IPS DF 19.7 (cell line): Measurements from ENCODE around the gene RBBP8NL.

Experiments used
- DNase-seq: peaks from one replicate; pipeline ENCODE4 v3.0.0-alpha.2; 2013; ENCODE audit warnings: low read depth, low spot score

RBBP8NL gene

DNA sequence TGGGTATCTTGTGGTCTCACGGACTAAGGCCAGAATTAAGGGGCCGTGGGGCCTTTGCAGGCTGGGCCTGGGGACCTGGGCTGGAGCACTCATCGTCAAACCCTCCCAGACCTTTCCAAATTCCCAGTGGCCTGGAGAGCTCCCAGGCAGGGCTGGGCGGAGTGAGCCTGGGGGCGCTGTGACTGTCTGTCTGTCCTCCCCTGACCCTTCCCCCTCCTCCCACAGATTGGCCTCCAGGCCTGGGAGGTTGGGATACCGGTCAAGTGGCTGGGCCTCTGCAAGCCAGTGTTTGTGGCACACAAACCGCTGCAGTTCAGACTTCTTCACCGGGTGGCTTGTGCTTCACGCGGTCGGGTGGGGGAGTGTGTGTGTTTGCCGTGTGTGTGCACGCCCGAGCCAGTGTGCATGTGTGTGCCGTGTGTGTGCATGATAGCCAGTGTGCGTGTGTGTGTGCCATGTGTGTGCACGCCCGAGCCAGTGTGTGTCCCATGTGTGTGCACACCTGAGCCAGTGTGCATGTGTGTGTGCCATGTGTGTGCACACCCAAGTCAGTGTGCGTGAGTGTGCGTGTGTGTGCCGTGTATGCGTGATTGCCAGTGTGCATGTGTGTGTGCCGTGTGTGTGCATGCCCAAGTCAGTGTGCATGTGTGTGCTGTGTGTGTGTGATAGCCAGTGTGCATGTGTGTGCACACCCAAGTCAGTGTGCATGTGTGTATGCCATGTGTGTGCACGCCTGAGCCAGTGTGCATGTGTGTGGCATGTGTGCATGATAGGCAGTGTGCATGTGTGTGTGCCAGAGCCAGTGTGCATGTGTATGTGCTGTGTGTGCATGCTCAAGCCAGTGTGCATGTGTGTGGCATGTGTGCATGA lies 6.3 kb downstream of the RBBP8NL start:
- no peak for DNase-seq

DNA sequence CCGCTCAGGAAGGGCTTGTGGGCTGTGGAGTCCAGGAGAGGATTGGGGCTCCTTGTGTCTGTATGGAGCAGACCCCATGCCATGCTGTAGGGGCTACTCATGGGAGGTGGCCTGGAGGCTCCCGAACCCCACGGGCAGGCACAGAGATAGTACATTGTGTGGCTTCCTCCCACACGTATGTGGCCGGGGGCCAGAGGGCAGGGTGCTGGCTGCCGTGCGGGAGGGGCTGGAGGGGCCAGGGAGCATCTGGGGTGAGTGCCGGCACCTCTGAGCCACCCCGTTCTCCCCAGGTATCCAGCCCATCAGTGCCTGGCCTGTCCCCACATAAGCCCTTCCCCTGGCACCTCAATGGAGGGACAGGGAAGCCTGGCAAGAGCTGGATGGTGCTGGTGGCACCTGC lies 7.6 kb downstream of the RBBP8NL start:
- DNase-seq: no peak

DNA sequence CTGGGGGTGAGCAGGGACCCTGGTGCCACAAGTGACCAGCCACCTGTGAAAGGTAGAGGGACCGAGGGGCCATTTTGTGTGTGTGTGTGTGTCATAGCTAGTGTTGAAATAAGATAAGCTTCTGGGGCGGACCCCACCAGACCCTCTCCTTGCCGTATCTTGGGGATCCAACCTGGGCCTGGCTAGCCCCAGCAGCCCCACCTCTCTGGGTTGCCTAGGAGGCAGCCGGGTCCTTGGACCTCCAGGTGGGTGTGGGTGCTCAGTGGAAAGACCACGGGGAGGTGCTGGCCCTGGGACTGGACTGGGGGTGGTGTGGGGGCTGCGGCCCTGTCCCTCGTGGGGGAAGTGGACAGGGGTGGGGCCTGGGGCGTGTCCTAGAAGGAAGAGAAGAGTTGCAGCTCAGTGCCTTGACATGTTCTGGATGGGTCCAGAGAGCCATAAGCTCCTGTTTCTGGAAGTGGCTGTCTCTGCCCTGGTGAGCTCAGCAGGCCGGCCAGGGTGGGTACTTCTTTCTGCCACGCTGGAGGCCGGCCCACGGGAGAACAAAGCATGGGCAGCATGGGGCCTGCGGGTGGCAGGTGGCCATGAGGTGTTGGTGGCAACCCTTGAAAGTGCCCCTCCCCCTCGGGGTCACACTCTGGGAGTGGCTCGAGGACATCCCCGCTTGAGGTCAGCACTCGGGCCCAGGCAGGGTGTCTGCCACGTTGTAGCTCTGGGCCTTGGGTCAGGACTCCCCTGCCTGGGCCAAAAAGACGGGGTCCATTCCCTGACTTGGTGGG lies 8.4 kb downstream of the RBBP8NL start:
- no peak for DNase-seq

- DNase-seq: no peak
These were observed 9.2 kb downstream of the RBBP8NL start for GRCh38 chr20:62417981-62418708.

- no peak for DNase-seq
These were observed 10.4 kb downstream of the RBBP8NL start for GRCh38 chr20:62416651-62417637.

GRCh38 chr20:62415354-62416111 lies 11.8 kb downstream of the RBBP8NL start:
- DNase-seq: no peak

DNA sequence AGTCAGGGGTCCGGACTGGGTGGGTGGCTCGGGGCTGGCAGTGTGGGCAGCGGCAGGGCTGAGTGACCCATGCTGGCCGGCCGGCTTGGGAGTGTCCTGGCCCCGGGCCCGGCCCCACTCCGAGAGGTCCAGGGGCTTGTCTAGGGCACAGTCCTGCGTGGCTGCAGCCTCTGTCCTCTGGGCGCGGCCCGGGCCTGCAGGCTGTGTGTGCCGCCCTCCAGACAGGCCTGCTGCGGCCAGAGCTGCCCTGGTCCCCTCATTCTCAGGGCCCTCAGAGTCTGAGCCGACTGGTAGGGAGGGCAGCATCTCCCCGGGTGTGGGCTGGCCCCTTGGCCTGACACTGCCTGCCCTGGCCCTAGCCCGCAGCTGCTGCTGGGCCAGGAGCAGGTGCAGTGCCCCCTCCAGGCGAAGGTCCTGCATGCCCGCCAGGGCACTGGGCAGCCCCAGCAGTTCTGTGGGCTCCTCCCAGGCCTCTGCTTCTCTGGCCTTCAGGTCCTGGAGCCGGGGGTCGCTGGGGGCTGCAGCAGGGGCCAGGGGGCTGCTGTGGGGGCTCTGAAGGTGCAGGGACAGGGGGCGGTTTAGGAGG lies 13.3 kb downstream of the RBBP8NL start:
- no peak for DNase-seq

DNA sequence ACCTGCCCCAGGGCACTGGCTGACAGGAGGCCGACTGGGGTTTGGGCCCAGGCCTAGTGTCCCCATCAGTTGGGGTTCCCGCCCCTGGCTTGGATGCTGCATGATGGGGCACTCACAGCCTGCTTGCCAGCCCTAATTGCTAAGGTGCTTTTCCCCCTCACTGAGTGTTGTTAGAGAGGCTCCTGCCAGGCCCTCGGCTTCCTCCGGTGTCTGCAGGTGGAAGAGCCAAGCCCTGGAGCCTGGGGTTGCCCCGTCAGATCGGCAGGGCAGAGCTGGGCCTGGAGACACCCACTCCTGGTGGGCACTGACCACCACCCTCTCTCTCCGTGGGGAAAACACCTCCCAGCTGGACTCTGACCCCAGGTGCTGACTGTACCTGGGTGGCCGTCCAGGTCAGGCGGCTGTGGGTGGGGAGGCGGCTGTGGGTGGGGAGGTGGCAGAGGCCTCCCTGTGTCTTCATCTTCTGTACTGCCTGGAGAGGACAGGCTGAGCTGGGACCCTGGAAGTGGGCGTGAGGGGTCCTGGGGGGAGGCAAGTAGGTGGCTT lies 14.2 kb downstream of the RBBP8NL start:
- DNase-seq: no peak

- DNase-seq: no peak
These were observed 14.9 kb downstream of the RBBP8NL start for GRCh38 chr20:62412194-62413024.

GRCh38 chr20:62411479-62412193 lies 15.7 kb downstream of the RBBP8NL start:
- DNase-seq: no peak

DNA sequence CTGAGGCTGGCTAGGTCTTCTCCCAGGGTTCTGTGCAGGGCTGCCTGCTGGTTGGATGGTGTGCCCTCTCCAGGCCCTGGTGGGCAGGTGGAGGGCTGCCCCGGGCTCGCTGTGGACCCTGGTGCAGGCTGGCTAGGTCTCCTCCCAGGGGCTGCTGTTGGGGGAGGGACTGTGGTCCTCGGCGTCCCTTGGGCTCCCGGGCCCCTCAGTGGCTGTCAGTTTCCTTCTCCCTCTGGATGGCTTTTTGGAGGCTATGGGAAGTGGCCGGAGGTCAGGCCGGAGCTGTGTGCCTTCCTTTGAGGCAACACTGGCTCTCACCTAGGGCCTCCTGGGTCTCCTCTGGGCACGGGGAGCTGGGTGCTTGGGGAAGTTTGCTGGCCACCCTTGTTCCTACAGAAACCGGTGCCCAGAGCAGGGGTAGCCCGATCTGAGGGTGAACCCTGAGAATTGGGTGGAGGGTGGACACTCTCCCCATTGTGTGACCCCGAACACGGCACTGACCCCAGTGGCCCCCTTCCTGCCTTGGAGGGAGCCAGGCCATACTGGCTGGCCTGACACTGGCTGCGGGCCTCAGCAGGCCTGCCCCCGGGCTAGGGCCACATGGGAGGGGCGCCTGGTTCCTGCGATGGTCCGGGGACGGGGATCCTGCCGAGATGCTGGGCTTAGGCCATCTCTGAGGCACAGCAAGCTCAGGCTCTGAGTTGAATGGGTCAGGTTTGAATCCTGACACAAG lies 16.4 kb downstream of the RBBP8NL start:
- DNase-seq: no peak

DNA sequence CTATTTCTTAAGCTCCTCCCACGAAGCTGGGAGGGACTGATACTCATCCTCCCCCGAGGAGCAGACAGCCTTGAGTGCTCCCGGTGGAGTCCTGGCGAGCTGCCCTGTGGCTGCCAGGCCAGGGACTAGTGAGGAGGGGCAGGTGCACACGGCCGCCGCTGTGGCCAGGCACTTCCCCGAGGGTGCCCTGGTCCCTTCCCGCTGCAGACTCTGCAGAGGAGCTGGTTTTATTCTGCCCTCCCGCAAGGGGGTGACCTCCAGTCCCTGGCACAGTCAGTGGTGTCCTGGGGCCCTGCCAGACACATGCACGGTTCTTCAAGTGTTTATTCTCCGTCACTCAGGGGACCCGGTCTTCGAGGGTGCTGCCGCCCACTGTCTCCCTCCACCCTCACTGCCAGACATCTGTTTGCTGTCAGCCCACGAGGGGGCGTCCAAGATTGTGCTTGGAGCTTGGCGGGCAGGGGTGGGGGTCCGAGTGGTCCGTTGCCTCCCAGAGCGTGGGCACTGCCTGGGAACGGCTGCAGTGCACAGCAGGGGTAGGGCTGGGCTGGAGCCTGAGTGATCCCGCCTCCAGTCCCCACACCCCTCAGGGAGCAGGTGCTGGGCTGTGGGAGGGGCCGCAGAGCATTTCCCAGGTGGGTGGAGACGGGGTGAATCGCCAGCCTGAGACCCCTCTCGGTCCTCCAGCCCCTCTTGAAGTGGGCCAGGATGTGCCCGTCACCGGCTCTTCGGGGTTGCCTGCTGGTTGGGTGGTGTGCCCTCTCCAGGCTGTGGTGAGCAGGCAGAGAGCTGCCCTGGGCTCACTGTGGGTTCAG lies 17.2 kb downstream of the RBBP8NL start:
- no peak for DNase-seq

GRCh38 chr20:62409086-62409853 lies 18.1 kb downstream of the RBBP8NL start:
- DNase-seq: no peak

- DNase-seq: no peak
These were observed 18.7 kb downstream of the RBBP8NL start for GRCh38 chr20:62408640-62409039.

DNA sequence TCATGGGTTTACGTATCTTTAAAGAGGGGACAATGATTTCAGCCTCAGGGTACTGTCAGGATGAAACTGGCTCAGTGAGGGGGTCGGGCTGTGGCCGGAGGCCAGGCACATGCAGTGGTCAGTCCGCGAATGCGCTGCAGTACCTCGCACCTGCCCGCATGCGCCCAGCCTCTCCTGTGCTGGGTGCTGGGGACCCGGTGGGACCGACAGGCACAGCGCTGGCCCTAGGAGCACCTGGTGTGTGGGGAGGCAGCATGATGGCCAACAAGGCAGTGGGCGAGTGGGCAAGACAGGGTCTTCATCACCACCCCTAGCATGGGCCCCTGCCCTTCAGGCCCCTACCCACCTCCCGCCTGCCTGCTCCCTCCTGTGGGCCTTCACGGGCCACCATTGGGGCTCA lies 19.3 kb downstream of the RBBP8NL start:
- no peak for DNase-seq
